NCI-H510A (cell line): ENCODE data around the gene DAO.
"Not testable (repeated sequence)": the region's sequence is repeated elsewhere in the genome, so short reads cannot be mapped to it uniquely, and the experiment has no call there.

Experiments
- DNase-seq: peaks from one replicate; lab custom pipeline; 2025; lab: John Stamatoyannopoulos, UW

DAO gene

DNA sequence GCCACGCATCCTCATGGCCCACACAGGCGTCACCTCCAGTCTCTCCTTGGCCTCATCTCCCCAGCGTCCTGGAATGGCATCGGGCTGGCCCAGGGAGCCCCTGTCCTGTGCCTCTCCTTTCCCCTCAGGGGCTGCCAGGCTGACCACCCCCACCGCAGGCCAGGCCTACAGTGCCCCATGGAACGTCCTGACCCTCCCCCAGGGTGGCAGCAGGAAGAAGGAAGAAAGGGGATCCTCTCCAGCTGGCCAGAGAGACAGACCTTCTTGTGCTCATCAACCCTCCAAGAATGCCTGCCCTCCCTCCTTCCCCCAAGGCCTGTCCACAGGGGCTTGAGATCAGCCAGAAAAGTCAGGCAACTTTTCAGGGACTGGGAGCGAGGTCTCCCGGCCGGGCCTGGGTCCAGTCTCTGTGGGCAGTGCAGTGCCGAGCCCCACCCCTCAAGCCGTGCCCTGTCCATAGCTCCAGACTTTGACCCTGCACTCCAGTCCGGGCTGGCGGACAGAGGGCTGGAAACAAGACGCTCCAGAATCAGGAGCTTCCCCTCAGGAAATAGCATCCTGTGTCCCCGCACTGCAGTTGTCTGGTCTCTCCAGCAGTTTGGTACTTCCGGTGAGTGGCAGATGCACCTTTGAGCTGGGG, at the start of gene DAO:
DAO (plus strand) TSS at position 478 of the 640 bp plus-strand sequence. CDS start 4,915 bp downstream, outside the sequence.
- no peak for DNase-seq

DNA sequence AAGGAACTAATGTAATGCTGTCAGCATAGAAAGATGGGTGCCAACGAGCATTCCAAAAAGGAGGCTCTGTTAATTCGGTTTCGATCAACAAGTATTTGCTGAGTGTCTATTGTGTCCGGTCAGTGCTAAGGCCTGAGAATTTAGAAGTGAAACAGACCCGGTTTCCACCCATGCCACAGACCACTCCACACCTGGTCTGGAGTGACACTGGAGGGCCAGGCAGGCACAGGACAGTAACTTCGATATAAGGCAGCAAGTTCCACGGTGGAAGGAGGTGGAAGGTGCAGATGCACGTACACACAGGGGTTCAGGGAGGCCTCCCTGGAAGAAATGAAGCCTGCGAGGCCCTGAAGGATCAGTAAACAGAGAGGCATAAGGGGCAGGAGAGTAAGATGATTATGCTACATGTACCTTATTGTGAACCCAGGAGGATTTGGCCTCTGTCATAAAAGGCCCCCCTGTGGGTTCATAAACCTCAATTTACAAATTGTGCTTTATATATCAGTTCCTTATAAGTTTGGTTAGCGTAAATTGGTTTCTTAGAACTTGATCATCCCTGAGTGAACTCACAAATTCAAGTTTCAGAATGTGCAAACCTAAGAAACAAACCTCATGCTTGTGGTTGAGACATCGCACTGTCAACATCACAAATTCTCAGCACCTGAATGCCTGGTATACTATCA, 48.4 kb upstream of the DAO start:
- DNase-seq, result no peak

DNA sequence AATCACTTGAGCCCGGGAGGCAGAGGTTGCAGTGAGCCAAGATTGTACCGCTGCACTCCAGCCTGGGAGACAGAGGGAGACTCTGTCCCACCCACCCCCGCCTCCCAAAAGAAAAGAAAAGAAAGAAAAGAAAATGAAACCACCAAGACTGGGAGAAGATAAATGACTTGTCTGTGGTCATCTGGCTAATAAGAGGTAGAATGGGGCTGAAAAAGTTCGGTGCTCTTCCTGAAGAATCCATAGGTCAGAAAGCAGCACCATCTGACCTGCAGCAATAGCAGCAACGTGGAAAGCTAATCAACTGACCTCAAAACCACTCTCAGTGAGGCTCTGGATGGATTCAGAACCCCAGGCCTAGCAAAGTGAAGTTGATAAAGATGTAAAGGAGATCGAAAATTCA, 47.7 kb upstream of the DAO start:
- DNase-seq, result no peak

DNA sequence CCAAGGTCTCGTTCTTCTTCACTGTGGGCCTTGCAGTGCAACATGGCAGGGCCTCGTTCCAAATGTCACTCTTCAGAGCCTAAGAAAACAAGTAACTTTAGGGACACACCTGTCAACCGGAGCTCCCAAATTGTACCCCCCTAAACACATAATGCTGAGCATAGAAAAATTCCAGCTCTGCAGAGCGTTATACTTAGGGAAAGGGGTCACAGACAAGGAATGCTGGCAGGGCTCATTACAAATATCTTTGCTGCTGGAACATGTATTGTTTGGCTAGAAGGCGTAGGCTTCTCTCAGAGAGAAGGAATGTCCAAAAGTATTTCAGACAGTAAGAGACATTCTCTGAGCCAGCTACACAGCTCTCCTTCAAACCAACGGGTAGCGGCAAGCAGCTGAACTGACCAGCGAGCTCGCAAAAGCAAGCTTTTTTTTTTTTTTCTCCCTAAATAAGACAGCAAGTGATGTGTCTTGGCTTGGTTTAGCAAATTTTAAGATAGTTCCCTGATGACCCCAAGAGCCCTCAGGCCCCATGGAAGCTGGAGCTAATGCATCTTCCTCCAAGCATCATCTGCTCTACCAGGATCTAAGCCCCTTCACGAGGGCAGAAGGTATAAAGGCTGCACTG, 47.0 kb upstream of the DAO start:
- DNase-seq, result no peak

DNA sequence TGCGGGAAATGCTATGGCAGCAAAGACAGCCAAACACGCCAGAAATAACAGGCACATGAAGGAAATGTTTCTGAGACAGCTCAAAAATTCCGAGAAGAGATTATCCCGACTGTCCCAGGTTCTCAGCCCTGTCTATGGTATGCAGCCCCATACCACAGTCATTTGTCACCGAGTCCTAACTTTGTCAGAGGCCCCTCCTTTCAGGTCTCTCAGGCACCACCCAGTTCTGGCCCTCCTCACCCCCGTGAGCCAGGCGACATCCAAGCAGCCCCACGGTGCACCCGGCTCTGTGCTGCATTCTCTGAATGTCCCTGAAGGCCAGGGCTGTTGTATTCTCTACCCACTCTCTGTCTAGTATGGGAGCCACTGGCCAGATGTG, 46.5 kb upstream of the DAO start:
- DNase-seq, result no peak

DNA sequence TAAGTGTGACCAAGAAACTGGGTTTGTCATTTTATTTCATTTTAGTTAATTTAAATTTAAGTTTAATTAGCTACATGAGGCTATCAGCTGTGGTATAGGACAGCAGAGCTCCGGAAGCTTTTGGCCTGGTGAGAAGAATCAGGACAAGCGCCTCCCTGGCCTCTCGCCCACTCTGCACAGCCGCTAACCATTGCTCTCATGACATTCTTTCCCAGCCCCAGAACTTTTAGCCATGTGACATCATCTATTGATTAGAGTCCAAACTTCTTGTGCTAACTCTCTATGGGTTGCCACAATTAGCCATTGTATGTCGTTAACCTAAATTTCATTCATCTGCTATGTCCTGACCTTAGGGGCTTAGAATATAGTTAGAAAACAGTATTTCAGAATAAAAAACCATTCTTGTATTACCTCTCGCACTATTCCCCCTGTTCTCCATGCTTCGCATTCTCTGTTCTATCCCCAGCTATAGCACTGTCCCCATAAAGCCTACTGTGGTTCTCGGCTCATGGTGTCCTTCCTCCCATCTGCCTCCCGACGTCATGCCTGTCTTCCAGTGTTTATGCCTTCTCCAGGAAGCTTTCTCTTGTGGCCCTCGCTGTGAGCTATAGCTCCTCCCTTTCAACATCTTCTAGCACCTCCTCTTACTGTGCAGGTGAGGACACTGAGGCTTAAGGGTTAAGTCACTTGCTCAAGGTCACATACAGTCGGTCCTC, 46.0 kb upstream of the DAO start:
- no peak for DNase-seq

DNA sequence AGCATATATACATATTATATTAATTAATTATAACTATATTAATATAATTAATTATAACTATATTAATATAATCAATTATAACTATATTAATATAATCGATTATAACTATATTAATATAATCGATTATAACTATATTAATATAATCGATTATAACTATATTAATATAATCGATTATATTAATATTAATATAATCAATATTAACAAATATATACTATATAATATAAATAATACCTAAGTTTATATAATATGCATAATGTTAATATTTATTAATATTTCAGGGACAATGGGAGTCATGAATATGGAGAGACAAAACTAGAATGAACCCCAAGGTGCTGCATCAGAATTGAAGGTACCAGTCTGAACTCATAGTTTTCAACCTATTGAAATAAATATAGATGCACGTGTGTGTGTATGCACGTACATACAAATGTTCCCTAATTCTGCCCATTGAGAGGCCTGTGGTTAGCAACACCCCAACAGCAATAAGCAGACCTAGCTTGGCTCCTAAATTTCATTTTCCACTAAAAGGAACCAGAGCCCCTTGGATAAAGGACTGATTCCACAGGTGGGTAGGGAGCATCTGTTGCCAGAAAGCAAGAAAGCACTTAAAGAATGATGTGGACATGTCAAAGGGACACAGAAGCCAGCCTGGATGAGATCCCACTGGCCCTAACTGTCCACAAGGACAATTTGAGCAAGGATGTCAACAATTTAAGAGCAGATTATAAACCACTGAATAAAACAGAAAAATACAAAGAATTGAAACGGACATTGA, 43.8 kb upstream of the DAO start:
- no peak for DNase-seq

DNA sequence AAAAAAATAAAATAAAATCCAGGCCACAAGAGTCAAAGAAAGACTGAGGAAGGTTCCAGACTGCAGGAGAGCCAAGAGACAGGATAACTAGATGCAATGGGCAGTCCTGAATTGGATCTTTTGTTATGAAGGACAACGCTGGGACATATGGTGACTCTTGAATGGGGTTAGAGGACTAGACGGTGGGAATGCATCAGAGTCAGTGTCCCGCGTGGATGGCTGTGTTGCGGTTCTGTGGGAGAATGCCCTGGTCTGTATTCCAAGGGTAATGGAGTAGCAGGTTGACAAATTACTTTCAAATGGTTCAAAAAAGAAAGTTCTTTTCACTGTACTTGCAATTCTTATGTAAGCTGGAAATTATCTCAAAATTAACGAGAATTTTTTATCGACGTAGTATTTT, 42.7 kb upstream of the DAO start:
- DNase-seq, result no peak

DNA sequence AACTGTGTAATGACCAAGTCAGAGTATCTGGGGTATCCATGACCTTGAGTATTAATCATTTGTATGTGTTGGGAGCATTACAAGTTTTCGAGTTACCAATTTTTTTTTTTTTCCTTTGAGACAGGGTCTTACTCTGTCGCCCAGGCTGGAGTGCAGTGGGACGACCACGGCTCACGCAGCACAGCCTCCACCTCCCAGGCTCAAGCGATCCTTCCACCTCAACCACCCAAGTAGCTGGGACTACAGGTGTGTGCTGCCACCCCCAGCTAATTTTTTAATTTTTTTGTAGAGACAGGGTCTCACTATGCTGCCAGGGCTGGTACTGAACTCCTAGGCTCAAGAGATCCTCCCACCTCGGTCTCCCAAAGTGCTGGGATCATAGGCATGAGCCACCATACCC, 42.2 kb upstream of the DAO start:
- no peak for DNase-seq

DNA sequence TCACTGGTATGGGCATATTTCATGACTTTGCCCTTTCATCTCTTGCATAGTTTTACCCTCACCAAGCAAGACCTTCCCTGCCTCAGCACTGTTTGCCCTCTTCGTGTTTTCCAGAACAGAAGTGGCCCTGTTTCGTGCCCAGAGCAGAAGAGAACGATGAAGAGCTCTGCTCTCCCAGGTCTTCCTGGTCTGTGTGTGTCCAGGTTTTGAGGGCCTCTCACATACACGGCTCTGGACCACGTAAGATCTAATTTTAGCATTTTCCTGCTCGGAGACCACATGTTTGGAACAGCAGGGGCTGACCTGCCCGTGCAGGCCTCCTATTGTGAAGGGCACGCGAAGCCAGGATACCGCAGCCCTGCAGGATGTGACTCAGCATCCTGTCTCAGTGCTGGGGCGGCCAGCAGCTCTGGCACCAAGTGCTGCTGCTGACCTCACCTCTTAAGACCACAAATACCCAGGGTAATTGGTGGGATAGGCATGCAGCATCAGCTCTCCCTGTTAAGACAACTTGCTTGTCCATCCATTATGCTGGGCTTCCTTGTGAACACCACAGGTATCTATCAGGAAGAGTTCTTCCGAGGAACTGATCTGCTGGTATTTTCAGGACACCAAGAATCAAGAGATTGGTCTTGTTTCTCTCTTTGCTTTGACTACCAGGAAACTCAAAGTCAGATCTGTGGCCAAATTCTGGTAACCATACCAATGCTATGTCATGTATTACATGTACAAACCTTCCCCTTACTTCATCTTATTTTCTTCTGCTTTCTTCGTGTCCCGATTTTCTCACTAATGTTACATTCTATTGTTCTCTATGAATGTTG, 41.5 kb upstream of the DAO start:
- peak; percentile 74 for DNase-seq

DNA sequence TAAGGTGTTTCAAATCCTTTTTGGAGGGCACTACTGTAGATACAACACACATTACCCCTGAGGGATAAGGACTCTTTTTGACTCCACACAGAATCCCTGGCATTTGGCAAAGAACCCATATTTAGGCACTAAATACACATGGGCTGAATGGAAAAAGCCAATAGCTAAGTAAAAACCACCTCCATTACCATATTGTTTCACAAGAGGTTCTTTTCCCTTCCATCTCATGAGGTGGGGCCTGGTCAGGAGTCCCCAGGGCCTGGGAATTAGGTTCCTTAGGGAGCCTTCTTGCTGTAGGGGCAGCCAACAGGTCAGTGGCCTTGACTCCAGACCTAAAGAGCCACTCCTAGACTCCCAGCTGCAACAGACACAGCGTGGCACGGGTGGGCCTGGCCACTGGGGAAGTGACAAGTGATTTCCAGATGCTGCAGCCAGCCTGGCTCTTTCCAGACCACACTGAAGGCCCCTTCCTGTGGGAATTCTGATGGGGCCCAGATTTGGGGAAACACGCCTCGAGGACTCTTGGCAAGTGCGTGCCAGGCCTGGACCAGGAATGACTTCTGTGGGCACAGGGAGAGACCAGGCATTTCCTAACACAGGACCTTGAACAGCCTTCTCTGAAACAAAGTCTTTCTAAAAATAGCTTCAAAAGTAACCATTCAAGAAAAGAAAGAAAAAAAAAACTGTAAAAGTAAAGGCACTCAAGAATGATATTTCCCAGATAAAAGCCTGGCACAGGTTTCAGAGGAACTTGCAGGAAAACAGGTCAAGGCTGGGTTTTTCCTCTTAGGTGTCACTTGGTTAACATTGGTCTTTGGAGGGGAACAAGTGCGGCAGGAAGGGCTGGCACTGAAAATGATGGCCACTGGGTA, 40.6 kb upstream of the DAO start:
- no peak for DNase-seq

DNA sequence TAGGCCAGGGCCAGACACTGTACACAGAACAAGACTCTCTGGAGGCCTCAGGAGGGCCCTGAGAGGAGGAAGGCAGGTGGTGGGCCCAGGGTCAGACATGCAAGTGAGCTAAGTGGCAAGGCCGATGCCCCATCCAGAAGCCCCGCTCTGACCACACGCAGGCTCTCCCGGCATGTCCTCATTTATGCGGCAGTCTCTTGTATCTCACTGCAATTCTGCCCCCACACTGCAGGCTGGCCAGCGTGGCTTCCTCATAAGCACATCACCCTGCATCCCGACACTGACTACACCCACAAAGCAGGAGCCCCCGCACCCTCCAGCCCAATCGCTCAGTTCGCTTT, 40.0 kb upstream of the DAO start:
- DNase-seq, result no peak

DNA sequence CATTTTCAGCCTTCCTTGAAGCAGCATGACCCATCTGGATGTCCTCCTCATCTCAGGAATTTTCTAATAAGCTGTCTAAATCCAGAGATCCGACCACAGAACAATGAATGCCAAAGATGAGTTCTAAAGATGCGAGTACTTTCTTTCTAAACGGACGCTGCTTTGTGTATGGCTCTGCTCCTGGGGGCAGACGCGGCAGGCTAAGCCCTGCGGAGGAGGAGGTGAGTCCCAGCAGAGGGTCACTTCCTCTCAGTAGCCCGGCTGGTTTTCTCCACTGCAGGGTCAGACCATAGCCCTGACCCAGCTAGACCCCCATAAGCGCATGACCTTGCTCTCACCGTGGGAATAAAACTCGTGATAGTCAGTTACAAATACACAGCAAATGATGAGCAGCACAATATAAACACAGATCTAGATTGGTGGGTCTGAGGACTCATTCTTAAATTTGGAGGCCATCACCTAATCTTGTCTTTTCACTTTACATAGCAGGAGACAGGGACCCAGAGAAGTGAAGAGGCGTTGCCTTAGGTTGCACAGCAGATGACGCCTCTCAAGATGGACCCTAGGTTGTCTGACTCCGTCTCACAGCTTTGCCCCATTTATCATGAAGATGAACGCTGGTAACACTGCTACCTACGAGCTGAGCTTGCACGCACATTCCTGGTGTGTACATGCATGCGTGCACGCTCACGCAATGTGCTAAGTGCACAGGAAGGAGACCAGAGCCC, 39.1 kb upstream of the DAO start:
- no peak for DNase-seq

DNA sequence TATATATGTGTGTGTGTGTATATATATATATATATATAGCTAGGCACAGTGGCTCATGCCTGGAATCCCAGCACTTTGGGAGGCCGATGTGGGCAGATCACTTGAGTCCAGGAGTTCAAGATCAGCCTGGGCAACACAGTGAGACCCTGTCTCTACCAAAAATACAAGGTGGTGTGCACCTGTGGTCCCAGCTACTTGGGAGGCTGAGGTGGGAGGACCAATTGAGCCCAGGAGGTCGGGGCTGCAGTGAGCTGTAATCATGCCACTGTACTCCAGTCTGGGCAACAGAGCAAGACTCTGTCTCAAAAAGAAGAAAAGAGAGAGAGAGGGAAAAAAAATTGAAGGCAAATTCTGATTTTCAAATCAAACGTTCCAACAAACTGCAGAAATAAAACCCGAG, 38.1 kb upstream of the DAO start:
- not testable (repeated sequence) for DNase-seq

DNA sequence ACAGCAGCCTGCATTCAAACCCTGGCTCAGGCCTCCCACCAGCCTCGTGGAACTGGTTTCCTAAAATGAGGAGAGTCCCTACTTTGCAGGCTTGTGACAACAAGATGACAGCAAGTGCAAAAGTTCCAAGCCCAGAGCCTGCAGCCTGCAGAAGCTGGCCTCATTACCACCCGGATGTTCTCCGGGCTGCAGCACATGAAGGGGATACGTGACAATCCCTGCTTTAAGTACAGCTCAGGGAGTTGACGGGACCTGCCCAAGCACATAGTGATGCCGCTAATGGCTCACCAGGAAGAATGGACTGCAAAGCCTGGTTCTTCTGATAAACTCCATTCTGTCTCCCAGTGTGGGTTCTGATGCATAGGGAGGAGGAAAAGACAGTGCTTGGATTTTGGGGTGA, 37.5 kb upstream of the DAO start:
- DNase-seq, result no peak

DNA sequence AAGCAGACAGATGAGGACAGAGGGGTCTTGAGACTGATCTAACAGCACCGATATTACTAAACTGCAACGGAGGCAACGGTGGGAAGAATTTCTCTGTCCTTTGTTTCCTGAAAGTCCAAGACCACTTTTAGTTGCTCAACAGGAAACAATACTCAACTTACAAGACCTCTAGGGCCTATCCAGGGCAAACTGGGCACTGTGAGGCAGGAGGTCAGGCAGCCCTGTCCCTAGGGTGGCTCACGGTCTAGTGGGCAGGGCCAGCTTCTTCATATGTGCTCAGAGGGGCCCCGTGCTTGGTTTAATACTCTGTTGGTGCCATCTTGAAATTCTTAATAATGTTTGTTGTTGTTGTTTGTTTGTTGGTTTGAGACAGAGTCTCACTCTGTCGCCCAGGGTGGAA, 36.7 kb upstream of the DAO start:
- DNase-seq, result no peak

DNA sequence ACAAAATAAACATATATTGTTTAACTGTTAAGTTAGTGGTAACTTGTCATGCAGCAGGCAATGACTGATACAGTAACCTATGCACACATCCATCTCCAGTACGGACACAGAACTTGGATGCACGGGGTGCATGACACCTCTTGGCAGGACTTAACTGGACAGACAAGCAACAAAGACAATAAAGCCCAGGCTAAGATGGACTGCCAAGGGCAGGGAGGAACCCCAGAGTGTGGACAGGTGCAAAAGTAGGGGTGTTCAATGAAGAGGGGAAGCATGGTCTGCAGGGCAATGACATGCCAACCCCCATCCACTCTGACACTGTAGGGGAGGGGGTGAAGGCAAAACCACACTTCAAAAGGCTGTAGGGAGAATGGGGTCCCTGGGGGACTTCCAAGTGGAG, 34.2 kb upstream of the DAO start:
- no peak for DNase-seq

DNA sequence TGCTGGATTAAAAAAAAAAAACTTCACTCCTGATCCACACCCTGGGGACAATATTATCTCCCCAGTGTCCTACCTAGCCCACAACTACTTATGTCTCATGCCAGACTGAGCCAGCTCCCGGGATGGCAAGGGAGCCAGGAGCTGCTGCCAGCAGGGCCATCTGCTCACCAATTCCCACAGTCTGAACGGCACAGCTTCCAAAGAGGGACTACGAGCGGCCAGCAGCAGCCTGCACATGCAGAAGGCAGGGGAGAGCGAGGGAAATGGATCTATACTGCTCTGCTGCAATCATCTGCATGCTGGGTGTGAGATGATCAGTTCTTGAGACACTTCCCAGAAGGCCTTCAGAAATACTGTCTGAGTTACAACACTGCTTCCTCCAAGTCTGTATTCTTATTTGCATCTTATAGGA, 33.6 kb upstream of the DAO start:
- DNase-seq, result no peak

DNA sequence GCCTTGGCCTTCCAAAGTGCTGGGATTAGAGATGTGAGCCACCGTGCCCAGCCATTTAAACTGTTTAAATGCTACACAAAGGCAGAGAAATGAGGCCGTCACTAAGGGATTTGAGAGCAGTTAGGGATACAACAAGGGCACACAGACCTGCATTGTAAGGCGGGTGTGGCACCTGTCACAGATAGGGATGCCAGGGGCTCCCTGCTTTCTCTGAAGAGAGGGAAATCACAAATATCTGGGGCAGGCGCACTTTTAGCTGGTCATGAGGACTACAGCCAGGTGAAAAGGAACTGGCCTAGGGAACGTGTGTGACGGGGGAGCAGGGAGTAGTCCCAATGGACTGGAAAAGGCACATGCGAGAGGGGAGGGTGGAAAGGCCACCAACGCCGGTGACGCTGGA, 32.2 kb upstream of the DAO start:
- no peak for DNase-seq

DNA sequence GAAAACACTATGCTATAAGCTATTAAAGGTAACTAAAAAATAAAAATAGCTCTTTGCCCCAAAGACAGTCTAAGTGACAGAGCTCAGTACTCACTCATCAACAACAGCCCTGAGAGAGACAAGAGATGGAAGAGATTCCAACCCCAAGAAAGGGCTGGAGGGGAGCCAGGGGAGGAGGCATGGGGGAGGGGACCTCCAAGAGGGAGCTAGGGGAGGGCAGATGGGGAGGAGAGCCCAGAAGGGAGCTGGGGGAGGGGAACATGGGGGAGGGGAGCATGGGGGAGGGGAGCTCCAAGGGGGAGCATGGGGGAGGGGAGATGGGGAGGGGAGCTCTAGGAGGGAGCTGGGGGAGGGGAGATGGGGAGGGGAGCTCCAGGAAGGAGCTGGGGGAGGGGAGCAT, 30.2 kb upstream of the DAO start:
- DNase-seq, result no peak
